ENCODE measurements around the gene AACS.
A peak's percentile ranks its signal among the peaks of the same experiment; 100 is the strongest.

AACS gene

GRCh38 chr12:125092872-125093680, 27.8 kb downstream of the AACS start:
- H3K23ac ChIP-seq (ENCODE audit: low read length): no peak overlapping the region
- no peaks in the 10 kb centered on the region for H3K27me3 ChIP-seq (ENCODE audit: insufficient read depth, low read length, poor library complexity)
- H3K4ac ChIP-seq (ENCODE audit: low read depth, low read length): no peak overlapping the region
- H2BK15ac ChIP-seq (replicated peaks; ENCODE audit: low read depth): no peak overlapping the region
- no peak overlapping the region for H3K4me3 ChIP-seq (ENCODE audit: low read length)
- no peak overlapping the region for H2BK5ac ChIP-seq (ENCODE audit: low read length)
- no peak overlapping the region for H3K18ac ChIP-seq (ENCODE audit: low read length)
- peaks cover 10% of the 10 kb centered on the region for H3K79me1 ChIP-seq (ENCODE audit: low read length)
- WGBS (ENCODE audit: extremely low coverage, insufficient coverage, low lambda C conversion rate): no CpG with 5 or more reads among the region's 19 CpGs
- no peak overlapping the region for H3K27ac ChIP-seq (ENCODE audit: low read depth, low read length)
- H2BK120ac ChIP-seq (ENCODE audit: low read depth, low read length): no peak overlapping the region
- H3K4me2 ChIP-seq (ENCODE audit: low read length): no peak overlapping the region
- no peak overlapping the region for H4K8ac ChIP-seq (ENCODE audit: low read depth, low read length)
- H3K56ac ChIP-seq (ENCODE audit: low read length): no peak overlapping the region
- peaks cover 4% of the 10 kb centered on the region for H3K79me2 ChIP-seq (ENCODE audit: control insufficient read depth, insufficient read depth, low read length)
- no peak overlapping the region for H4K5ac ChIP-seq (ENCODE audit: low read length)
- no peak for DNase-seq
- H3K36me3 ChIP-seq (ENCODE audit: control insufficient read depth, insufficient read depth, low read length): peaks cover 10% of the 10 kb centered on the region
- no peak overlapping the region for H2AK5ac ChIP-seq (ENCODE audit: low read length)
- H3K4me1 ChIP-seq (ENCODE audit: control insufficient read depth, low read depth, low read length): no peaks in the 10 kb centered on the region
- no peak overlapping the region for H3K9ac ChIP-seq (ENCODE audit: low read length)

GRCh38 chr12:125093681-125094330, 28.6 kb downstream of the AACS start:
- no peaks in the 10 kb centered on the region for H3K4me1 ChIP-seq (ENCODE audit: control insufficient read depth, low read depth, low read length)
- H3K4me2 ChIP-seq (ENCODE audit: low read length): no peak overlapping the region
- H3K4ac ChIP-seq (ENCODE audit: low read depth, low read length): no peak overlapping the region
- no peak overlapping the region for H2BK120ac ChIP-seq (ENCODE audit: low read depth, low read length)
- no CpG with 5 or more reads among the region's 26 CpGs for WGBS (ENCODE audit: extremely low coverage, insufficient coverage, low lambda C conversion rate)
- no peak overlapping the region for H3K18ac ChIP-seq (ENCODE audit: low read length)
- no peak overlapping the region for H2BK15ac ChIP-seq (replicated peaks; ENCODE audit: low read depth)
- no peak overlapping the region for H2AK5ac ChIP-seq (ENCODE audit: low read length)
- H3K56ac ChIP-seq (ENCODE audit: low read length): no peak overlapping the region
- H3K79me2 ChIP-seq (ENCODE audit: control insufficient read depth, insufficient read depth, low read length): peaks cover 4% of the 10 kb centered on the region
- H3K27me3 ChIP-seq (ENCODE audit: insufficient read depth, low read length, poor library complexity): no peaks in the 10 kb centered on the region
- no peak overlapping the region for H4K5ac ChIP-seq (ENCODE audit: low read length)
- no peak overlapping the region for H3K23ac ChIP-seq (ENCODE audit: low read length)
- no peak overlapping the region for H2BK5ac ChIP-seq (ENCODE audit: low read length)
- no peak overlapping the region for H3K27ac ChIP-seq (ENCODE audit: low read depth, low read length)
- H3K79me1 ChIP-seq (ENCODE audit: low read length): peaks cover 10% of the 10 kb centered on the region
- no peak overlapping the region for H3K9ac ChIP-seq (ENCODE audit: low read length)
- no peak for DNase-seq
- H4K8ac ChIP-seq (ENCODE audit: low read depth, low read length): no peak overlapping the region
- no peak overlapping the region for H3K4me3 ChIP-seq (ENCODE audit: low read length)
- H3K36me3 ChIP-seq (ENCODE audit: control insufficient read depth, insufficient read depth, low read length): peaks cover 10% of the 10 kb centered on the region

GRCh38 chr12:125096894-125097293, 31.7 kb downstream of the AACS start:
- Histone ChIP-seq H3K27ac (ENCODE audit: low read depth, low read length) (no peak overlapping the region), H2BK5ac (ENCODE audit: low read length) (no peak overlapping the region), H3K56ac (ENCODE audit: low read length) (no peak overlapping the region), H3K27me3 (ENCODE audit: insufficient read depth, low read length, poor library complexity) (no peaks in the 10 kb centered on the region), H3K4me1 (ENCODE audit: control insufficient read depth, low read depth, low read length) (peaks cover 3% of the 10 kb centered on the region), H3K36me3 (ENCODE audit: control insufficient read depth, insufficient read depth, low read length) (peaks cover 5% of the 10 kb centered on the region), H3K9ac (ENCODE audit: low read length) (no peak overlapping the region), H3K79me1 (ENCODE audit: low read length) (peaks cover 10% of the 10 kb centered on the region), H3K4ac (ENCODE audit: low read depth, low read length) (no peak overlapping the region), H4K8ac (ENCODE audit: low read depth, low read length) (no peak overlapping the region), H3K18ac (ENCODE audit: low read length) (no peak overlapping the region), H2BK120ac (ENCODE audit: low read depth, low read length) (no peak overlapping the region), H2AK5ac (ENCODE audit: low read length) (no peak overlapping the region), H4K5ac (ENCODE audit: low read length) (no peak overlapping the region), H3K79me2 (ENCODE audit: control insufficient read depth, insufficient read depth, low read length) (peaks cover 4% of the 10 kb centered on the region), H2BK15ac (replicated peaks; ENCODE audit: low read depth) (no peak overlapping the region), H3K23ac (ENCODE audit: low read length) (no peak overlapping the region), H3K4me2 (ENCODE audit: low read length) (no peak overlapping the region), H3K4me3 (ENCODE audit: low read length) (no peak overlapping the region)
- no peak for DNase-seq
- WGBS (ENCODE audit: extremely low coverage, insufficient coverage, low lambda C conversion rate): no CpG with 5 or more reads among the region's 7 CpGs

- H3K4me1 ChIP-seq (ENCODE audit: control insufficient read depth, low read depth, low read length): peaks cover 3% of the 10 kb centered on the region
- H2AK5ac ChIP-seq (ENCODE audit: low read length): no peak overlapping the region
- H3K9ac ChIP-seq (ENCODE audit: low read length): no peak overlapping the region
- H3K4me3 ChIP-seq (ENCODE audit: low read length): no peak overlapping the region
- H3K4me2 ChIP-seq (ENCODE audit: low read length): no peak overlapping the region
- H3K79me2 ChIP-seq (ENCODE audit: control insufficient read depth, insufficient read depth, low read length): peaks cover 4% of the 10 kb centered on the region
- peaks cover 5% of the 10 kb centered on the region for H3K36me3 ChIP-seq (ENCODE audit: control insufficient read depth, insufficient read depth, low read length)
- peak overlapping the region; percentile 5 for H3K56ac ChIP-seq (ENCODE audit: low read length)
- H2BK15ac ChIP-seq (replicated peaks; ENCODE audit: low read depth): no peak overlapping the region
- H2BK5ac ChIP-seq (ENCODE audit: low read length): no peak overlapping the region
- no peak overlapping the region for H3K18ac ChIP-seq (ENCODE audit: low read length)
- no peak overlapping the region for H3K27ac ChIP-seq (ENCODE audit: low read depth, low read length)
- no CpG with 5 or more reads among the region's 12 CpGs for WGBS (ENCODE audit: extremely low coverage, insufficient coverage, low lambda C conversion rate)
- H2BK120ac ChIP-seq (ENCODE audit: low read depth, low read length): no peak overlapping the region
- peaks cover 10% of the 10 kb centered on the region for H3K79me1 ChIP-seq (ENCODE audit: low read length)
- DNase-seq: no peak
- H4K5ac ChIP-seq (ENCODE audit: low read length): no peak overlapping the region
- no peak overlapping the region for H3K4ac ChIP-seq (ENCODE audit: low read depth, low read length)
- no peaks in the 10 kb centered on the region for H3K27me3 ChIP-seq (ENCODE audit: insufficient read depth, low read length, poor library complexity)
- H3K23ac ChIP-seq (ENCODE audit: low read length): no peak overlapping the region
- H4K8ac ChIP-seq (ENCODE audit: low read depth, low read length): no peak overlapping the region
Measured at GRCh38 chr12:125097427-125097826, 32.2 kb downstream of the AACS start.

- peaks cover 3% of the 10 kb centered on the region for H3K4me1 ChIP-seq (ENCODE audit: control insufficient read depth, low read depth, low read length)
- no peak overlapping the region for H3K4me2 ChIP-seq (ENCODE audit: low read length)
- H2AK5ac ChIP-seq (ENCODE audit: low read length): no peak overlapping the region
- no peak overlapping the region for H3K9ac ChIP-seq (ENCODE audit: low read length)
- no peak overlapping the region for H2BK15ac ChIP-seq (replicated peaks; ENCODE audit: low read depth)
- no peak overlapping the region for H4K8ac ChIP-seq (ENCODE audit: low read depth, low read length)
- H4K5ac ChIP-seq (ENCODE audit: low read length): no peak overlapping the region
- peaks cover 4% of the 10 kb centered on the region for H3K79me2 ChIP-seq (ENCODE audit: control insufficient read depth, insufficient read depth, low read length)
- H3K79me1 ChIP-seq (ENCODE audit: low read length): peaks cover 7% of the 10 kb centered on the region
- no peaks in the 10 kb centered on the region for H3K27me3 ChIP-seq (ENCODE audit: insufficient read depth, low read length, poor library complexity)
- H2BK120ac ChIP-seq (ENCODE audit: low read depth, low read length): no peak overlapping the region
- no peak overlapping the region for H3K4me3 ChIP-seq (ENCODE audit: low read length)
- DNase-seq: peak; percentile 78
- no peak overlapping the region for H3K18ac ChIP-seq (ENCODE audit: low read length)
- no CpG with 5 or more reads among the region's 15 CpGs for WGBS (ENCODE audit: extremely low coverage, insufficient coverage, low lambda C conversion rate)
- no peak overlapping the region for H3K4ac ChIP-seq (ENCODE audit: low read depth, low read length)
- no peak overlapping the region for H3K27ac ChIP-seq (ENCODE audit: low read depth, low read length)
- H2BK5ac ChIP-seq (ENCODE audit: low read length): no peak overlapping the region
- no peak overlapping the region for H3K23ac ChIP-seq (ENCODE audit: low read length)
- no peak overlapping the region for H3K56ac ChIP-seq (ENCODE audit: low read length)
- H3K36me3 ChIP-seq (ENCODE audit: control insufficient read depth, insufficient read depth, low read length): peaks cover 6% of the 10 kb centered on the region
Measured at GRCh38 chr12:125098676-125099408, 33.6 kb downstream of the AACS start.

All from mesendoderm (in vitro differentiated cells).